Measurements from ENCODE around the gene RP9.
A peak's percentile ranks its signal among the peaks of the same experiment; 100 is the strongest.
"Not testable (repeated sequence)": the region's sequence is repeated elsewhere in the genome, so short reads cannot be mapped to it uniquely, and the experiment has no call there.

The RP9 gene

GRCh38 chr7:33100770-33101169 lies 8.4 kb downstream of the RP9 start:
- no peak for DNase-seq

GRCh38 chr7:33099154-33099940 lies 9.9 kb downstream of the RP9 start:
- no peak for DNase-seq

- not testable (repeated sequence) for DNase-seq
These were observed 14.4 kb downstream of the RP9 start for GRCh38 chr7:33094745-33095275.

- no peak for DNase-seq
These were observed 15.9 kb downstream of the RP9 start for GRCh38 chr7:33093266-33093665.

GRCh38 chr7:33091641-33092191 lies 17.5 kb downstream of the RP9 start:
- DNase-seq = no peak

- no peak for DNase-seq
These were observed 18.1 kb downstream of the RP9 start for GRCh38 chr7:33091111-33091531.

DNA sequence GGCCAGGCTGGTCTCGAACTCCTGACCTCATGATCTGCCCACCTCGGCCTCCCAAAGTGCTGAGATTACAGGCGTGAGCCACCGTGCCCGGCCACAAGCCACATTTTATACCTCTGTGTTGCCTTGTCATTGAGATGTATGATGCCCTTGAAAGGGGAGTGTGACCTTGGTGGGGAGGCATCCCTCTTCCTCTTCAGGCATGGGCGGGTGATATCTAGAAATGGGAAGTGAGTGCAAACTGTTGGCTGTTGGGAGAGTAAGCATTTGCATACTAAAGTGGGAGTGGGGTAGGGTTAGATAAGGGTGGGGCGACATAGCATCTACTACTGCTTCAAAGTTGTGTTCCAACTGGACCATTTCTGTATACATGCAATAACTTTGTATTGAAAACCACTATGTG lies 20.1 kb downstream of the RP9 start:
- no peak for DNase-seq

DNA sequence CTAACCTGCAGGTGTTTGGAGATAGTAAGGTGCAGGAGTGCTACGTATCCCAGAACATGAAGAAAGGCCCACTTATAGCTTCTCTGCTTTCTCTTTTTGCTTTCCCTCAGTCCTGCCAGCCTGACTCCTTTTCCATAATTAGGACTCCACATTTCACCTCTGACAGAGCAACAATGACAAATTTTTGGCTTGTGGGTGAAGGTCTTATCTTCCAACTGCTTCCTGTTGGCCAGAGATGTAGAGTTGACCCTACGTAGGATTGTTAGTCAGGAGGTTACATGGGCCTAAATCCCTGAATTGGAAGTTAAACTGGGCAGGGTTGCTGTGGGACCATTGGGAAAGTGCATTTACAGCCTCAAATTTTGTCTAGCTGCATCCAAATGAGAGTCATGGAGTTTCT lies 21.3 kb downstream of the RP9 start:
- DNase-seq = no peak

DNA sequence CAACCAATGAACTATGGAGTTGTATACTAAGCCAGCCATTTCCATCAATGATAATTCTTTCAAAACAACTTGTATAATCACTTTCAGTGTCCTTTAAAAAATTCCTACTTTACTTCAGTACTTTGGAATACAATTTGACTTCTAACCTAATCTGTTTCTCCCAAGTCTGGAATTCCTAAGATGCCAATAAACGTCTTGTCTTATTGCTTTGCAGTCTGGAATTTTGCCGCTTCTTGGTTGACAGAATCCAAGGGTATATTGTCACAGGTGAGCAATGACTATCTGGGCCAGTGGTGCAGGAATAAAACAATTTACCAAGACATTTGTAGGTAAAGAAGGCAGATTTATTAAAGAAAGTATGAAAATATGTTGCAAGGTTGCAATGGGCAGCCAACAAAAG lies 21.8 kb downstream of the RP9 start:
- DNase-seq = no peak

DNA sequence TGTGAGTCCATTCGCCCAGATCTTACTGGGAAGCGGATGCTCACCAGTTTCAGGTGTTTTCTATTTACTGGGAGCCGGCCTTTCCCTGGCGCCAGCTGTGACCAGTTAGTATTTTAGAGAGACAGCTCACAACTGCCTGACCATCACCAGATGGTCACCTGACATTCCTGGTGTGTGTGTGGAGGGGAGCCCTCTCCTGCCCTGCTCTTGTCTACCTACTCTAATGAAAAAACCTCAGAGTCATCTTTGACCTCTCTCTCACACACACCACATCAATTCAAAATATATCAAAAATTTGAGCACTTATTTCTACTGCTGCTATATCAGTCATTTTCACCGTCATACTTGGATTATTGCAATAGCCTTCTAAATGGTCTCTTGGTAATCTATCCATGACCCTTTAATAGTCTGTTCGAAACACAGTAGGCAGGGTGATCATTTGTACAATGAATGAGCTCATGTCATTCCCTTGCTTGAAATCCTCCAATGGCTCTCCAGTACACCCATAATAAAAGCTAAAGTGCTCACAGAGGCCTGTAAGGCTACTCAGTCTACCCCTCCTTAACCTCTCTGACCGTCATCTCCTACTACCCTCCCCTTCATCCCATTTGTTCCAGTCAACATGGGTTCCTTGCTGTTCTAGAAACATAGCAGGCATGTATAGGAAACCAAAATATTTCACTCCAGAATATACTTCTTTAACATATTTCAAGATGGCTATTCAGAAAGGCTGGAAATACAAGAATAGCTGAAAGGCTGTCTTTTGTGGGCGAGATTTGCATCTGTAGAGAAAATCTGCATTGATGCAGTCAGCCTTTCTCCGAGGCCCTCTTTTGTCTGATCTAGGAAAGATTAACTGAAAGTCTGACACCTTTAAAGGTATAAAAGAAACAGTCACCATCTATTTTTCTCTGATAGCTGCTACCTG lies 29.2 kb downstream of the RP9 start:
- no peak for DNase-seq

GRCh38 chr7:33079096-33079495 lies 30.1 kb downstream of the RP9 start:
- DNase-seq = no peak

DNA sequence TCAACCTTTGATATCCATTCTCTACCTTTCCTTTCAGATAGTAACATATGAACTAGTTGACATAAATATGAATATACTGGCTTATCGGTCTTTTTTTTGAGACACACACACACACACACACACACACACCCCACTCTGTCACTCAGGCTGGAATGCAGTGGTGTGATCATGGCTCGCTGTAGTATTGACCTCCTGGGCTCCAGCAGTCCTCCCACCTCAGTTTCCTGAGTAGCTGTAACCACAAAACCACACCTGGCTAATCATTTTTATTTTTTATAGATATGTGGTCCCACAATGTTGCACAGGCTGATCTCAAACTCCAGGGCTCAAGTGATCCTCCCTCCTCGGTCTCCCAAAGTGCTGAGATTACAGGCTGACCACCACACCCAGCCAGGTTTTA lies 32.5 kb downstream of the RP9 start:
- no peak for DNase-seq

DNA sequence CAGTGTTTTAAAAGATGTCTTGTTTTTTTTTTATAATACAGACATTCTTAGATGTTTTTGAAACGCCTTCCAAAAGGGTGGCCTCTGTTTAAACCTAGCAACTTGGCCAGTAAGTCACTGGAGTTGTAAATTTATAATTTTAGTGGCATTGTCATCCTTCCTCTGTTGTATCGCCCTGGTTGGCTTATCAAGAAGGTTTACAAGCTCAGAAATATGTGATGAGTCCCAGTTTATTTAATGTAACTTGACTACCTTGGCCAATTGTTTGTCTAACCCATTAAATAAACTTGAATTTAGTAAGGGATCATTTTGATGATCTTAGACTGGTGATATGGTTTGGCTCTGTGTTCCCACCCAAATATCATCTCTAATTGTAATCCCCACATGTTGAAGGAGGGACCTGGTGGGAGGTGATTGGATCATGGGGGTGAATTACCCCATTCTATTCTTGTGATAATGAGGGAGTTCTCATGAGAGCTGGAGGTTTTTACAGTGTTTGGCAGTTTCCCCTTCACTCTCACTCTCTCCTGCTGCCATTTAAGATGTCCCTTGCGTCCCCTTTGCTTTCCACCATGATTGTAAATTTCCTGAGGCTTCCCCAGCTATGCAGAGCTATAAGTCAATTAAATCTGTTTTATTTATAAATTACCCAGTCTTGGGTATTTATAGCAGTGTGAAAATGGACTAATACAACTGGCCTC lies 33.2 kb downstream of the RP9 start:
- no peak for DNase-seq

GRCh38 chr7:33073243-33073642 lies 36.0 kb downstream of the RP9 start:
- no peak for DNase-seq

- no peak for DNase-seq
These were observed 36.7 kb downstream of the RP9 start for GRCh38 chr7:33072471-33072870.

GRCh38 chr7:33070831-33071230 lies 38.4 kb downstream of the RP9 start:
- no peak for DNase-seq

GRCh38 chr7:33070277-33070676 lies 38.9 kb downstream of the RP9 start:
- DNase-seq = no peak

DNA sequence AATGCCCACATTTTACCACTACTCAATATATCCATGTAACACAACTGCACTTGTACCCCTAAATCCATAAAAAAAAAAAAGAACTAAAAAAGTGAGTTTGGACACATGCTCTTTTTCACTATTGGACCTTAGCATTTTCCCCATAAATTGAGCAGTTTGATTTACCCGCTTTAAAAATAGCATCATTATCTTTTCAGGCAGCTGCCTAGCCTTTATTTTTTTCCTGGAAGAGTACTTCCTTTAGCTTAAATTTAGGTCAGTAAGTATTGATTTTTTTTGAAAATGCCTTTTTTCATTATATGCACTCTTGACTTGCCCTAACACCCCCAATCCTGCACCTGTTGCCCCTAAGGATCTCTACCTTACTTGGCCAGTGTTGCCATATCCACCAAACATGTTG lies 41.3 kb downstream of the RP9 start:
- DNase-seq = no peak

DNA sequence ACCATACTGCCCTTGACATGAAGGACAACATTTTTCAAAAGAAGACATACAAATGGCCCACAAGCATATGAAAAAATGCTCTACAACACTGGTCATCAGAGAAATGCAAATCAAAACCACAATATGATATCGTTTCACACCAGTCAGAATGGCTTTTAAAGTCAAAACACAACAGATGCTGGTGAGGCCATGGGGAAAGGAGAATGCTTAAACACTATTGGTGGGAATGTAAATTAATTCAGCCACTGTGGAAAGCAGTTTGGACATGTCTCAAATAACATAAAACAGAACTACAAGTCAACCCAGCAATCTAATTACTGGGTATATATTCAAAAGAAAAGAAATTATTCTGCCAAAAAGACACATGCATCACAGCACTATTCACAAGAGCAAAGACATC lies 42.4 kb downstream of the RP9 start:
- DNase-seq = no peak

DNA sequence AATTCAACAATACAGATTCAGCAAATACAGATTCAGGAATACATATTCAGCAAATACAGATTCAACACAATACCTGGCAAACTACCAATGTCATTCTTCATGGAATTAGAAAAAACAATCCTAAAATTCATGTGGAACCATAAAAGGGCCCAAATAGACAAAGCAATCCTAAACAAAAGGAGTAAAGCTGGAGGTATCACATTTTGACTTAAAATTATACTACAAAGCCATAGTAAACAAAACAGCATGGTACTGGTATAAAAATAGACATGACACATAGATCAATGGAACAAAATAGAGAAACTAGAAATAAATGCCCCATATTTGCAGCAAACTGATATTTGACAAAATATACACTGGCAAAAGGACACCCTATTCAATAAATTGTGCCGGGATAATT lies 43.2 kb downstream of the RP9 start:
- DNase-seq = no peak

DNA sequence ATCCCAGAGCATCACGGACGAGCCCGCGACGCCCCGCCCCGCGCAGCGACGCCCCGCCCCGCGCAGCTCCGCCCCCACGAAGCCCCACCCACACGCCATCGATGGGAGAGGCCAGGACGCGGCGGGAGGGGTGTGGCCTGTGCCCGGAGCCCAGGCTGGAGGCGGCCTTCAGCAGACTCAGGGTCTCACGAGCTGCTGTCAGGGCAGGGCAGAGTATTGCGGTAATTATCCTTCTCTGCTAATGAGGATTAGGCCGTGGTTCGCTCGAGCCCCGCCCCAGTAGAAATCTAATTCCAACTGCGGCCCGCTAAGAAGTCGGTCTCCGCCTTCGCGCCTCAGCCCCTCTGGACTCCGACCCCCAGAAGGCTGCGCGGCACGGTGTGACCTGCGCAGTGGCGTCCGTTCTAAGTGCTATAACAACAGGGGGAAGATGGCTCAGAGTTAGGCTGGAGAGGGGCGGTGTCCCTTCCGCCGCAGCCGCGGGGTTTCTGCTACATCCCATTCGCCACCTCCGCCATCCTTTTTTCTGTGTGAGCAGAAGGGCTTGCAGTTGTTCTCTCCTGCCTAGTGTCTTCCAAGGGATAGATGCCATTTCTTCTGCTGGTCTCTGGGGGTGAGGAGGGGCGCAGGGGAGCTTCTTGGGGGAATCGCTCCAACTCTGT lies 46.3 kb downstream of the RP9 start:
- peak; percentile 98 for DNase-seq

DNA sequence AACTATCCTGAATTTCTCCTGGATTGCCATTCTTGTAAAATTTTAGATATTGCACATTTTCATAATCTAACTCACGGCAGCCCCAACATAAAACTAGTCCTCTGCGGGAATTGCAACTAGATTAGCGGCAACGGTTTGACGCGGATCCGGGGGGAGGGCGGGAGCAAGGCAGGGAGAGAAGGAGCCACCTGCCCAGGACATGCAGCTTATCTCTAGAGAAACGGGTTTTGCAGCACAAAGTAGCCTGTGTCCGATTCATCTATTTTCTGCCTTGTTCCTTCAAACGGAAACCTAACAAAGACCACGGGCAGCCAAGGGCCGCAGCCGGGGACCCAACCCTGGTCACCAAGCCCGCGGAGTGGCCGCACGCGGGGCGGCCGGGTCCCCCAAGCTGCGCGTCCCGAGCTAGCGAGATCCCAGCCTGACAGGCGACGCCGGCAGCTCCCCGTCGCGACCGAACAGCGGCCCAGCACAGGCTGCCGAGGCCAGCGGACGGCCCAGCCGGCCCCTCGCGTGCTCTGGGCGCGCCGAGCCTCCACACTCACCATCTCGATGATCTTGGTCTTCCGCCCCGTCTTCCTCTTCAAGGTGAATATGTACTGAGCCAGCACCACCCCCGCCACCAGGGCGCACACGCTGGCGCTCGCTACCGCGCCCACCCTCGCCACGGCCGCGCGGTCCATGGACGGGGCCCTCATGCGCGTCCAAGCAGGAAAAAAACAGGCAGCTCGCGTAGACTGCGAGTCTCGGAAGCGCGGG lies 47.0 kb downstream of the RP9 start, which contains the start of gene NT5C3A:
Gene NT5C3A, minus strand, starts transcription at position 754 of the 759 bp plus-strand sequence. Its CDS starts 71 bp downstream, at position 683.
- peak; percentile 58 for DNase-seq
